HG02840 (cell line): ENCODE measurements around the gene RFWD3.

ENCODE experiments used
- ATAC-seq: cut with Tn5 transposase; IDR thresholded peaks from one replicate; pipeline ENCODE4 v1.9.1; 2021; ENCODE audit warnings: mild to moderate bottlenecking, moderate library complexity, moderate number of reproducible peaks; ENCODE audit not compliant: unreplicated experiment, low FRiP score

RFWD3 gene

DNA sequence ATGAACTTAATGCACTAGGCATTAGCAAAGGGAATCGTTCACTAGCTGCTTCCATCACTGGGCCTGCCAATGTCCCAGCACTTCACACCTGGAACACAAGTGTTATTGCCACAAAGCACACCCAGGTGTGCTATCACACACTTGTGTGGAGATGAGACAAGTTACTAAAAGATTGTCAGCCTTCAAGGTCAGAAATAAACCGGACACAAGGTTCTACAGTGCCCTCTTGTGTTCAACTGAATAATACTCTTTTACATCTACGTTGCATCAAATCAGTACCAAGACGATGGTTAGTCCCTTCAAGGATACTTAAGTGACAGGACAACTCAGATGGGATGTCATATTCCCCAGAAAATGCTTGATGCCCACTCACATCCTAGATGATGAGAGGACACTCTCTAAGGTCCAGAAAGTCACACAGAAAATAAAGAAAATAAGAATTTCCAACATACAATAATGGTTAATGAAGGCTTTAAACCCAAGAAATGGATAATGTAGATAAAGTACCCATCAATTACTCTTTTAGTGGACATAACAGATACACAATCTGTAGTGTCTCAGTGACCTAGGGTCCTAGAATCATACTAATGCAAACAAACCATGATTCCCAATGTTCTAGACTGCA is 43.4 kb downstream of the RFWD3 start:
- no peak for ATAC-seq

DNA sequence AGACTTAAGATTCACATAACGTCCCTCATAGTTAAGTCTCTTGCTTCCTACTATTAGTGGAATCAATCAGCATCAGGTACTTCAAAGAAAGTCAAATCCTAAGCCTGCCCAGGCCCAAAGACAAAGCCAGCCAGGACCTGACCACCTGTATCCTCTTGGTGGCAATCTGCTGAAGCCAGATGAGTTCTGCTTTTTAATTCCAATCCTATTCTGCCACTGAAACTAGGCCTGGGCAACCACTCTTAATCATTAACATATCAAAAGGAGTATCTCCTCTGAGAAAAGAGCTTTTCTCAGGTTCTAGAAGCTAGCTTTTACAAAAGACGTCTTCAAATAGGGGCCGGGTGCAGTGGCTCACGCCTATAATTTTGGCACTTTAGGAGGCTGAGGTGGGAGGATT is 44.7 kb downstream of the RFWD3 start:
- ATAC-seq: no peak

DNA sequence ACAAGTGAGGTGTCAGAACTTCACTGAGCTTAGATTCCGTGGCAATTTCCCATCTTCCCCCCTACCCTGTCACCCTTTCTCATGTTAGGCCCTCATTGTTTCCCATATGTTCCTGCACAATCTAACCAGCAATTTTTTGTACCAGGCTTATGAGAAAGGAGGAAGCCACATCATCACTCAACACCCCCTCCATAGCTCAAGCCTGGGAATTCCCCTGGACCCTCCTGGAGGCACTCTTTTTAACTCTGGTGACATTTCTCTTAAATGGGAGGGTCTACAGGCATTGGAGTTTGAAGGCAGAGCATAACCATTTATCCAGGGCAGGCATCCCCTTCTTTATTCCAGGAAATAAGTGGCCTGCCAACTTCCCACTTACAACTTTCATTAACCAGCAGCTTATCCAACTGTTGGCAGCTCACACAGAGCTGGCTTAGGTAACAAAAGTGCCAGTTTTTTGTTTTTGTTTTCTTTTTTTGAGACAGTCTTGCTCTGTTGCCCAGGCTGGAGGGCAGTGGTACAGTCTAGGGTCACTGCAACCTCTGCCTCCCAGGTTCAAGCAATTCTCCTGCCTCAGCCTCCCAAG is 49.4 kb downstream of the RFWD3 start:
- ATAC-seq: no peak

DNA sequence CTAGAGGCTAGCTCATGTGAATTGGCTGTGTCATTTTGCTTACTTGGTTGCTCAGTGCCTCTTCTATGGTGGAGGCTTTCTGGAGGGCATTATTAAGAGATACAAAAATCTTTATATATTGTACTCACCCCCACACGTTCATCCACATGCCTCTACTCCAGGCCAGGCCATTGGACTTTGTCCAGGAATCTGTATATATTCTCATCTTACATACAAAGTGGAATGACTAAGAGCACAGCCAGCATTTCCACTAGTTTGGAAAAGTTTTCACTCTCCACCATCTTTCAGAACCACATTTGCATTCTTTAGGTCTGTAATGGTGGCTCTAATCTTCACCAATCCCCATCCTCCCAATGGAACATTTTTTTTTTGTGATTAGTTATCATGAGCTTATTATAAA is 55.0 kb downstream of the RFWD3 start:
- ATAC-seq: no peak

DNA sequence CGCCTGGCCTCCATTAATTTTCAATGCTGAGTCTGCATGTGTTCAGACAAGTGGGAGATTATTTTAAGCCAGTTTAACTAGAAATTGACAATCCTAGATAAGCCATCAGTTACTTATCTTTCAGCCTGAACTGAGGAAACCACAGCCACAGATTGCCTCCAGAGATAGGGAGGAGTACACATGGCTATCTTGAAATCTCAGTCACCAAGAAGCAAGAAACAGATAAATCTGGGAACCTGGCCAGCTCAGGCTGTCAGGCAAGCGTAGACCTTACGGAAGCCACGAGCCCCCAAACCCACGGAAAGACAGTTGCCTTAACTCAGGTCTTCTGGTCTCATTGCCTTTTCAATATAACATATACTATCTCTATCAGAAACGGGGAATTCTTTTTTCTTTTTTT is 57.7 kb downstream of the RFWD3 start:
- ATAC-seq: no peak

DNA sequence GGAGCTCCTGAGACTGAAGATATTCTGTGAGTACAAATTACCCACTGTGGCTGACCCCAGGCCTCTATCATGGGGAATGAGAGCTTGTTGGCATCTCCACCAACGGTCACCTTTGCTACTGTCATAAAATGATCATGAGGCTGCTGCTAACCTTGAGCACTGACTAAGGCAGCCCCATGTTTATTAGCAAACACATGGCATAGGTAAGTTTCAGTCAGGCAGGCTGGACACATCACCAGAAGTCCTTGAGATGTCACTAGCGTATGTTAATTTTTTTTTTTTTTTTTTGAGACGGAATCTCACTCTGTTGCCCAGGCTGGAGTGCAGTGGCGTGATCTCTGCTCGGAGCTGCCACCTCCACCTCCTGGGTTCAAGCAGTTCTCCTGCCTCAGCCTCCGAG is 58.3 kb downstream of the RFWD3 start:
- ATAC-seq: no peak

DNA sequence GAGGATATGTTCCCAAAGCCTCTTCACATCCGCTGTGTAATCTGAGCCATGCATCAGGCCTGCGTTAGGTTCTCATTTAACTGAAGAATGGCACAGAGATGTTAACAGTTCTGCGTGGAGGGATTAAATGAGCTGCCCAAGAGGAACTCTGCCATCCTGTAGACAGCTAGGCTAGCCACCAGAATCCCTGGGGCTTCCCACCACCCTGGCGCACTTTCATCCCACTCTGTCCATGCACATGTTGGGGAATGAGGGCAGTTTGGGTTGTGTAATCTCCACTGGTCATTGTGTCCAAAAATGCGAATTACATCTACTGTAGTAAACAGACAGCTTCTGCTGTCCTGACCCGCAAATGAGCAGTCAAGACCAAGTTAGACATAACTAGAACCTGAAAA is 58.7 kb downstream of the RFWD3 start:
- ATAC-seq: no peak

DNA sequence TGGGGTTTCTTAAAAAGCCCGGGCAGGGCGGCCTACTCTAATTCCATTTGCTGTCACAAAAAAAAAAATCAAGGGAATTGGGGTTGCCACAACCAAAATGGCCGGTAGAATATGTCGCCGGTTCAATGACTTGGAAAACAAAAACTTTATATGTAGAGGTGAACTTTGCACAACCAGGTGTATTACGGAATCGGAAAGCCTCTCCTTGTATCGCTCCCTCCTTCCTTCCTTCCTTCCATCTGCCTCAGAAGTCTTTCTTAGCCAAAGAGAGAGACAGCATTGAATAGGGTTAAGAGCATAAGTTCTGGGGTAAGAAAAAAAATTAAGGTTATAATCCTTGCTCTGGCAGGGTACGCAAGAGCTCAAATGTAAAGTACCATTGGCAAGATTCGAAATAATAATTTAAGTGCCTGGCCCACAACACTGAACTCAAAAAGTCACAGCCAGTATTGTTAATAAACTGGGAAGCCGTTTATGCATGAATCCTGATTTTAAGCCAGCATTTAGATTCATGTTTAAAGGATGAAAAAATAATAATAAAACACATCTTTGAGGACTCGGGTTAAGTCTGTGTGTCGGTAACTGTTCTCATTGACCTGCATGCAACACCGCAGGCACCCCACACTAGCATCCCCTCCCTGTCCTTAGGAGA is 59.2 kb downstream of the RFWD3 start:
- ATAC-seq: peak; percentile 28

DNA sequence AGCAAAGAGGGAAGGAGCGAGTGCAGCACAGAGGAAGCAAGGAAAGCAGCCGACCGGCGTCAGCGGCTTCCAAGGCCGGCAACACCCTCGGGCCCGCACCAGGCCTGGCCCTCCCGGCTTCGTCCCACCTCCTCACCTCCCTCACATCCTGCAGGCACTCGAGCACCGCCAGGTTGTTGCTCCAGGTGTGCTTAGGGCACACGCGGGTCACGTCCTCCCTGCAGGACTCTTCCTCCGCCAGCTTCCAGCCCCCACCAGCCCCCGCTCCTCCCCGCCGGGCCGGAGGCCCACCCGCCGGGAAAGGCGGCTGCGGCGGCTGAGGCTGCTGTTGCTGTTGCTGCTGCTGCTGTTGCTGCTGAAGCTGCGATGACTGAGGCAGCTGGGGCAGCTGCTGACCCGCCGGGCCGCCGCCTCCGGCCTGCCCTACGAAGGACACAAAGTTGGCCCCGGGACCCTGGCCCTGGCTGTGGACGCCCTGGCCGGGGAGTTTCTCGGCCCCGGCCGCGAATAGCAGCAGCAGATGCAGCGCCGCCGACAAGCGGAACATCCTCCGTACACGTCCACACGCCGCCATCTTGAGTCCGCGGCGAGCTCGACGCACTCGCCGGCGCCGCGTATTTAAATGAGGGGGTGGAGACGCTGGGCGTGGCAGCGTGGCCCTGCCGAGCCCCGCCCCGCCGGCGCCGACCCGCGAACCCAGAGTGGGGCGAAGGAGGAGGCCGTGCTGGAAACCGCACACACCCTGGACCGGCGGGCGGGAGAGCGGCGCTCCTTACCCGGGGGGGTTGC is 60.0 kb downstream of the RFWD3 start, which contains the start of gene GLG1:
GLG1 (minus strand) TSS at position 594 of the 789 bp plus-strand sequence; CDS start at position 574, 20 bp downstream.
- ATAC-seq: peak; percentile 95

DNA sequence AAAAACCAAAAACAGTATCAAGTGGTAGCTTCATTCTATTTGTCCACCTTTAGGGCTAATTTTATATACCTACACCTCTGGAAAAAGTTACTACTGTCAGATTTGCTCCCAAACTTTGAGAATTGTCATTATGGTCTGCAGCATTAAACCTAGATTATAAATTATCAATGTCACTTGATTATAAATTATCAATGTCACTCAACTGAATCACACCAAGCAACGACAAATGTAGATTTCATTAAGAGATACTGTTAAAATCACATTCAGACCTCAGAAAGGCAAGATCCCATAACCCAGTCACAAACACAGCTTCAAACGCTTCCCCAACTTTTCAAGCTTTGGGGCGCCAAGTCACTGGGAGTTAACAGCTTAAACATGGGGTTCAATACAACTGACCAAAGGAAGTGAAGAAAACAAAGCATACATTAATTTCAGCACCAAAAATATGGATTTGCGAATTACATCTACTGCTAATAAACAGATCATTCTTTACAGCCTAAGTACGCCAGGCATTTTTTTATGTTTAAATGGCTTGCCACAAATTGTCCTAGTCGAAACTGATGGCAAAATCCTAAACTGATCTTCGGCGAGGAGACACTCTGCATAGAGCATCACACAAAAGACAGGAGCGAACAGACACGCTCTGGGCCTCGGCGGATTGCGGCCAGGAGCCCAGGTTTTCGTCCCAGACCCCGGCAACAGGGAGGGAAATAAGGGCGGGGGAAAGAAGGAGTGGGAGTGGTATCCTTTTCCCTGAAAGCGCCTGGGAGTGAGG is 60.7 kb downstream of the RFWD3 start:
- no peak for ATAC-seq

DNA sequence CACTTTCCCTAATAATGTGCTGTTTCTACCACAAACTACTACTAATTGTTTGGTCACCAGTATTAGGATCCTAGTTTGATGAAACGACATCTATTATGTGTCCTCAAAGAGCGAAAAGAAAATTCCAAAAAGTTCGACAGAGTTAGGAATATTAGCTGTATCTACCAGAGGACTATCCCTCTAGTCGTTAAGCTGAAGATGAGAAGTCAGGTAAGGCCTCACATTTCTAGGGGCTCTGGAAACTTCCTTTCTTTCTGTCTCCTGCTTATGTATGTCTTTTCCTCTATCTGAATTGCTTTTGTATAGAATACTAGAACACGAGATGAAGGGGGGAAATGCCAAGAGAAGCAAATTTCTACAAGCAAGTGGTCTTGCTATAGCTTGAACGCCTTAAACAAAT is 61.3 kb downstream of the RFWD3 start:
- ATAC-seq: no peak

DNA sequence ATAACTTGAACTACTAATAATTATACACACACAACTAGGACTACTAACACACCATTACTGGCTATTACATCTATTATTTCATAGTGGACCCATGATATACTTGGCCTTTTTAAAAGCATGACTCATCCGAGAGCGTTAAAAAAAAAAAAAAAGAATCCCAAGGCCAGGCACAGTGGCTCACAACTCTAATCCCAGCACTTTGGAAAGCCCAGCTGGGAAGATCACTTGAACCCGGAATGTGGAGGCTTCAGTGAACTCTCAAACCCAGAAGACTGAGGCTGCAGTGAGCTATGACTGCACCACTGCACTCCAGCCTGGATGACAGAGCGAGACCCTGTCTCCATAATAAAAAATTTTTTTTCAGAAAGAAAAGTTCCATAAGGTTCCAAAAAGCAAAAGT is 62.8 kb downstream of the RFWD3 start:
- no peak for ATAC-seq

DNA sequence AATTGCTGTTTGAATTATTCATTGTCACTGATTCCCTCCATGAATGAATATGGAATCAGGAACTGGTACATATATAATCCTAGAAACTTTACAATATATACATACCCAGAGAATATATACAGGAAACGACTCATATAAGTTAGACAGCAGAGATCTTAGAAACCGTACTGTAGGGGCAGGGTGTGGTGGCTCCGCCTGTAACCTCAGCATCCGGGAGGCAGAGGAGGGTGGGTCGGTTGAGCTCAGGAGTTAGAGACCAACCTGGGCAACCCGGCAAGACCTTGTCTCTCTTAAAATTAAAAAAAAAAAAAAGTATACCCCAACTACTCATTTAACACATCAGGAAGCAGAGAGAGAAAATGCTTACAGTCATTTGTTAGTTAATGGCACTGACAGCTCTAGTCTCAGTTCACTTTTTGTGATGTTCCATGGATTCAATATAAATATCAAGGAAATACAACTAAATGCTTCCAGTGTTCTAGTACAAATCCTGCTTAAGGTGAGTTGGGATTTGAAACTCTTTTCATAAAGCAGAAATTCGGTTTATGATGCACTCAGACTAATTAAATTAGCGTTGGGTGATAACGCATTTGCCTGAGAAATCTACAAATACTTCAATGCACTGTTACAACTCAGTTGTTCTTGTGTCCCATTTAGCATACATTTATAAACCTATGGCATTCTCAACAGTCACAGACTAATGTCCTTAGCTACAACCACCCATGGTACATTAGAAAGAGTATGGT is 65.4 kb downstream of the RFWD3 start:
- ATAC-seq: no peak

DNA sequence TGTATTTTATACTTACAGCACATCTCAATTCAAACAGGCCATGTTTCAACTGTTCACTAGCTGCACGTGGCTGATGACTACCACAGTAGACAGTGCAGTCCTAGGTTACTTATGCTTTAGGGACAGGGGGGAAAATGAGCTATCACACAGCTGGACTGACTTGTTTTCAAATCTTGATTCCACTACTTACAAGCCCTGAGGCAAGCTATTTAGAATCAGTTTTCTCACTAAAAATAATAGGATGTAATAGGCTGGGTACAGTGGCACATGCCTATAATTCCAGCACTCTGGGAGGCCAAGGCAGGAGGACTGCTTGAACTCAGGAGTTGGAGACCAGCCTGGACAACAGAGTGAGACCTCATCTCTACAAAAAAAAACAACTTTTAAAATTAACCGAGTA is 70.1 kb downstream of the RFWD3 start:
- ATAC-seq: no peak

DNA sequence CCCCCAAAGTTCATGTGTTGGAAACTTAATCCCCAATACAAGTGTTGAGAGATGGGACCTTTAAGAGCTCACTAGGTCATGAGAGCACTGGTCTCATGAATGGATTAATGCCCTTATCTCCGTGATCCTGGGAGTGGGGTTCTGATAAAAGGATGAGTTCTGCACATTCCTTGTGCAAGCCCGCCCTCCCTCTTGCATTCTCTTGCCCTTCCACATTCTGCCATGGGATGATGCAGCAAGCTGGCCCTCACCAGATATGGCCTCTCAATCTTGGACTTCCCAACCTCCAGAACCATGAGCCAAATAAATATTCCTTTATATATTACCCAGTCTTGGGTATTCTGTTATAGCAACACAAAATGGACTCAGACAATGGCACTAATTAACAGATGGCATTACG is 73.8 kb downstream of the RFWD3 start:
- no peak for ATAC-seq

DNA sequence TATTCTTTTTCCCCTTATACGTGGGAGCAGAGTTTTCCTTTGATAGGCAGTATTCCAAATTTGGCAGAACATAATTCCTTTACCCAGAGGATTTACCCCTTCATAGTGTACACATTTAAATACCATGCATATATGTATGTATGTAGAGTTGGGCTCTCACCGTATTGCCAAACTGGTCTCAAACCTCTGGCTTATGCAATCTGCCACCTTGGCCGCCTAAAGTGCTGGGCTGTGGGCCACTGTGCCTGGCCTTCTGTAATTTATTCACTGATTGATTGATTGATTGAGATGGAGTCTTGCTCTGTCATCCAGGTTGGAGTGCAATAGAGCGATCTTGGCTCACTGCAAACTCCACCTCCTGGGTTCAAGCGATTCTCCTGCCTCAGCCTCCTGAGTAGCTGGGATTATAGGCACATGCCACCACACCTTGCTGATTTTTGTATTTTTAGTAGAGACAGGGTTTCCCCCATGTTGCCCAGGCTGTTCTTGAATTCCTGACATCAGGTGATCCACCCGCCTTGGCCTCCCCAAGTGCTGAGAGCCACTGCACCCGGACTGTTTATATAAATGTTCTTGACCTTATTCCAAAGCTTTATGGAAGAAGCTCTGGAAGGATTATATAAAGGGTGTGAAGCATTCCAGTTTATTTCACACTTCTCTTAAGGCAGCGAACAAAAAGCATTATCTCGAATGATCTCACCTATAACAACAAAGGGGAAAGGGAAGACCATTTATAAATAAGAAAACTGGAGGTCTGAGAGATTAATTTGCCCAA is 74.6 kb downstream of the RFWD3 start:
- ATAC-seq: no peak

DNA sequence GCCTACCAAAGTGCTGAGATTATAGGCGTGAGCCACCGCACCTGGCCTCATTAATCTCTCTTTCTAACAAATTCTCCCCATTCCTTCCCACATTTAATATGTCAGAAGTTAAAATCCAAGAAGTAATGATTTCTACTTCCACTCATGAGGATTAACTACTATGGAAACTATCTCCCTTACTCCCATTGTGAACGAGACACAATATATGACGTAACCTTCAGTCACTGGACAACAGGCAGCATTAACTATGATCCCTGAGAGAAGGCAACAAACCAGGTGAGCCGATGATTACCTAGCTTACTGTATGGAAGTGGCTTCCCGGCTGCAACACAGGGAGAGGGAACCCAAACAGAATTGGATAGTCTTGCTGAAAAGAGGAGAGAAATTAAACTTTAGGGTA is 79.7 kb downstream of the RFWD3 start:
- ATAC-seq: no peak

DNA sequence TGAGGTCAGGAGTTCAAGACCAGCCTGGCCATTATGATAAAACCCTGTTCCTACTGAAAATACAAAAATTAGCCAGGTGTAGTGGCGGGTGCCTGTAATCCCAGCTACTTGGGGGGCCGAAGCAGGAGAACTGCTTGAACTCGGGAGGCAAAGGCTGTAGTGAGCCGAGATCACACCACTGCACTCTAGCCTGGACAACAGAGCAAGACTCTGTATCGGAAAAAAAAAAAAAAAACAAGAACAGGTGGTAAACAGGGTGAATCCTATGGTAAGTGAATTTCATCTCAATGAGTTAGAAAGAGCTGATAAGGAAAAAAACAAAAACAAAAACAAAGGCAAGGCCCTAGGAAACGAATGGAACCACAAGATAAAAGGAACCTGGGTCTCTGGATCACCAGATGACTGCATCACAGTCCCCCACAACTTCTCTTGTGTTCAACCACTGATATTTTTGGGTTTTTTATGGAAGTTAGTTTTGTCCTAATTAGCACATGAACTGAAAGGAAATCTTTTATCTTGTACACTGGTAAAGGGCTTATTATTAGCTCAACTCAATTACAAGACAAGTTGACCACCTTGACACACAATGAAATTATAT is 80.7 kb downstream of the RFWD3 start:
- no peak for ATAC-seq
